MM.1S (cell line): ENCODE data around the gene EBF3.

Source experiments
- DNase-seq: peaks from one replicate; pipeline ENCODE4 v3.0.0-alpha.2; 2015
- H2AFZ ChIP-seq: fragments of 300-600 bp; sonication (generic); 2 replicates; pipeline ENCODE4 v1.6.0; 2016; ENCODE audit warnings: antibody characterized with exemption, low read length
- H3F3A ChIP-seq: fragments of 300-600 bp; sonication (generic); 2 replicates; pipeline ENCODE4 v1.6.1; 2016; ENCODE audit warnings: mild to moderate bottlenecking, antibody characterized with exemption, low read length, moderate library complexity, mixed read lengths; ENCODE audit not compliant: insufficient read depth
- H3K27ac ChIP-seq: fragments of 300-600 bp; sonication (generic); 2 replicates; pipeline ENCODE4 v1.5.1; 2016; ENCODE audit warnings: mild to moderate bottlenecking, low read length
- H3K27me3 ChIP-seq: fragments of 300-600 bp; sonication (generic); replicated peaks from 2 replicates; pipeline ENCODE4 v1.6.0; 2016; ENCODE audit warnings: low read length; ENCODE audit not compliant: insufficient read depth
- H3K36me3 ChIP-seq: fragments of 300-600 bp; sonication (generic); replicated peaks from 2 replicates; pipeline ENCODE4 v1.6.1; 2016; ENCODE audit warnings: mild to moderate bottlenecking, low read length, mixed read lengths; ENCODE audit not compliant: insufficient read depth
- H3K4me1 ChIP-seq: fragments of 300-600 bp; sonication (generic); 2 replicates; pipeline ENCODE4 v1.6.1; 2016; ENCODE audit warnings: low read length, mixed read lengths
- H3K4me2 ChIP-seq: fragments of 300-600 bp; sonication (generic); 2 replicates; pipeline ENCODE4 v1.6.0; 2016; ENCODE audit warnings: low read depth, low read length
- H3K4me3 ChIP-seq: fragments of 300-600 bp; sonication (generic); 2 replicates; pipeline ENCODE4 v1.5.1; 2016; ENCODE audit warnings: low read length, mixed read lengths
- H3K79me2 ChIP-seq: fragments of 300-600 bp; sonication (generic); 2 replicates; pipeline ENCODE4 v1.6.1; 2016; ENCODE audit warnings: mixed run types, low read length, mixed read lengths
- H3K9ac ChIP-seq: fragments of 300-600 bp; sonication (generic); 2 replicates; pipeline ENCODE4 v1.6.1; 2016; ENCODE audit warnings: low read length, mixed read lengths
- H3K9me2 ChIP-seq: fragments of 300-600 bp; sonication (generic); replicated peaks from 2 replicates; pipeline ENCODE4 v1.6.1; 2016; ENCODE audit warnings: mild to moderate bottlenecking, low read length, mixed read lengths; ENCODE audit not compliant: insufficient read depth
- H3K9me3 ChIP-seq: fragments of 300-600 bp; sonication (generic); replicated peaks from 2 replicates; pipeline ENCODE4 v1.6.1; 2016; ENCODE audit warnings: mild to moderate bottlenecking, low read length, mixed read lengths; ENCODE audit not compliant: insufficient read depth
- H4K20me1 ChIP-seq: fragments of 300-600 bp; sonication (generic); 2 replicates; pipeline ENCODE4 v1.6.1; 2016; ENCODE audit warnings: mild to moderate bottlenecking, low read length, moderate library complexity, mixed read lengths; ENCODE audit not compliant: insufficient read depth
- CTCF ChIP-seq: fragments of 300-600 bp; sonication (generic); IDR thresholded peaks from 2 replicates; pipeline ENCODE4 v1.5.1; 2016; ENCODE audit warnings: antibody characterized with exemption, low read length, mixed read lengths
- EZH2 ChIP-seq: fragments of 300-600 bp; sonication (generic); optimal IDR thresholded peaks from 2 replicates; pipeline ENCODE3; 2017; ENCODE audit warnings: low read depth, mild to moderate bottlenecking, antibody characterized with exemption, low read length, mixed read lengths
- EZH2phosphoT487 ChIP-seq: fragments of 300-600 bp; sonication (generic); IDR thresholded peaks from 2 replicates; pipeline ENCODE4 v1.6.1; 2018; ENCODE audit warnings: antibody characterized with exemption, low read length

The EBF3 gene

GRCh38 chr10:129873351-129873750 lies 90.7 kb downstream of the EBF3 start:
- no peak for TF ChIP-seq EZH2
- no peak for TF ChIP-seq CTCF
- no peak for TF ChIP-seq EZH2phosphoT487
- no peaks in the 10 kb centered on the region for H3K36me3 ChIP-seq
- no peak for DNase-seq
- no peaks in the 10 kb centered on the region for H4K20me1 ChIP-seq
- H3K4me3 ChIP-seq, result no peak overlapping the region
- no peaks in the 10 kb centered on the region for H3K27me3 ChIP-seq
- H2AFZ ChIP-seq, result no peak overlapping the region
- H3K27ac ChIP-seq, result no peak overlapping the region
- no peaks in the 10 kb centered on the region for H3F3A ChIP-seq
- H3K4me2 ChIP-seq, result no peak overlapping the region
- no peaks in the 10 kb centered on the region for H3K9me2 ChIP-seq
- H3K4me1 ChIP-seq, result no peaks in the 10 kb centered on the region
- no peak overlapping the region for H3K9ac ChIP-seq
- no peaks in the 10 kb centered on the region for H3K79me2 ChIP-seq
- no peaks in the 10 kb centered on the region for H3K9me3 ChIP-seq

GRCh38 chr10:129871966-129872365 lies 92.1 kb downstream of the EBF3 start:
- no peaks in the 10 kb centered on the region for H4K20me1 ChIP-seq
- no peaks in the 10 kb centered on the region for H3K36me3 ChIP-seq
- H3K4me2 ChIP-seq, result no peak overlapping the region
- TF ChIP-seq EZH2, result no peak
- no peak for TF ChIP-seq EZH2phosphoT487
- no peak for TF ChIP-seq CTCF
- no peaks in the 10 kb centered on the region for H3K9me2 ChIP-seq
- no peaks in the 10 kb centered on the region for H3K79me2 ChIP-seq
- H2AFZ ChIP-seq, result no peak overlapping the region
- H3F3A ChIP-seq, result no peaks in the 10 kb centered on the region
- DNase-seq, result no peak
- H3K9ac ChIP-seq, result no peak overlapping the region
- no peaks in the 10 kb centered on the region for H3K4me1 ChIP-seq
- H3K9me3 ChIP-seq, result no peaks in the 10 kb centered on the region
- no peak overlapping the region for H3K27ac ChIP-seq
- no peak overlapping the region for H3K4me3 ChIP-seq
- no peaks in the 10 kb centered on the region for H3K27me3 ChIP-seq

- Histone ChIP-seq H3K27me3 (no peaks in the 10 kb centered on the region), H3K4me1 (no peaks in the 10 kb centered on the region), H3K4me2 (no peak overlapping the region), H3K79me2 (no peaks in the 10 kb centered on the region), H2AFZ (no peak overlapping the region), H3K36me3 (no peaks in the 10 kb centered on the region), H3K9me3 (no peaks in the 10 kb centered on the region), H3K9me2 (no peaks in the 10 kb centered on the region), H3K9ac (no peak overlapping the region), H3F3A (no peaks in the 10 kb centered on the region), H4K20me1 (no peaks in the 10 kb centered on the region), H3K4me3 (no peak overlapping the region), H3K27ac (no peak overlapping the region)
- DNase-seq, result no peak
- no peak for TF ChIP-seq EZH2phosphoT487
- TF ChIP-seq CTCF, result no peak
- TF ChIP-seq EZH2, result no peak
These were observed 93.0 kb downstream of the EBF3 start for GRCh38 chr10:129870961-129871621.
